ENCODE measurements around the gene PITPNB. TPM values are rescaled to one million over a fixed set of nuclear protein-coding genes. Genes with fewer than 3 reads are reported as not detected.

PITPNB gene
- total RNA-seq, 1 experiment from 2014 or later: 20.8 TPM

DNA sequence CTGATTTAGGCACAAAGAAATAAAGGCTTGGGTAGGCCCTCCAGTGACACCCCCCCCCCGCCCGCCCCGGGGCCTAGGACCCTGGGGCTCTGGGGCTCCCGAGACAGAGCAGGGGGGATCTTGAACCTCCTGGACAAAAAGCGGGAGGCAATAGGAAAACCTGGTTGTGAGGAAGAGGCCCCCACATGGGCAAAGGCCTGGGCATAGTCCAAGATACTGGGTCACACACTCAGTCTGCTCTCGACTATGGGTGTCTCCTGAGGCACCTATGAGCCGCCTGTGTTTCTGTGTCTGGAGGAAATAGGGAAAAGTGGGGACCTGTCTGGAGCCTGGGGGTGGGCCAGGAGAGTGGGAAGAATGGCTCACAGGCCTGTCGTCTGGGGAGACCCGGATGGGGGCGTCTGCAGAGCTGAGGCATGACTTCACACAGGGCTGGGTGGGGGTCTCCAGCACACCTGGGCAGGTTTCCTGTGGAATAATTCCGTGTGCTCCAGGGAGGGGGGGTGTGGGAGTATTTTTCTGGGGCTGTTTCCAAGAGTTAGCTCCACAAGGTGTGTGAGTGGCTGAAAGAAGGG lies 115.1 kb downstream of the PITPNB start:
- in situ Hi-C loops (cut with HindIII; ENCODE audit: low pct_unique_long_range_greater_than_20kb, low sequenced_read_pairs): no loop called here
- DNase-seq (ENCODE audit: low read depth, low spot score): no peak

DNA sequence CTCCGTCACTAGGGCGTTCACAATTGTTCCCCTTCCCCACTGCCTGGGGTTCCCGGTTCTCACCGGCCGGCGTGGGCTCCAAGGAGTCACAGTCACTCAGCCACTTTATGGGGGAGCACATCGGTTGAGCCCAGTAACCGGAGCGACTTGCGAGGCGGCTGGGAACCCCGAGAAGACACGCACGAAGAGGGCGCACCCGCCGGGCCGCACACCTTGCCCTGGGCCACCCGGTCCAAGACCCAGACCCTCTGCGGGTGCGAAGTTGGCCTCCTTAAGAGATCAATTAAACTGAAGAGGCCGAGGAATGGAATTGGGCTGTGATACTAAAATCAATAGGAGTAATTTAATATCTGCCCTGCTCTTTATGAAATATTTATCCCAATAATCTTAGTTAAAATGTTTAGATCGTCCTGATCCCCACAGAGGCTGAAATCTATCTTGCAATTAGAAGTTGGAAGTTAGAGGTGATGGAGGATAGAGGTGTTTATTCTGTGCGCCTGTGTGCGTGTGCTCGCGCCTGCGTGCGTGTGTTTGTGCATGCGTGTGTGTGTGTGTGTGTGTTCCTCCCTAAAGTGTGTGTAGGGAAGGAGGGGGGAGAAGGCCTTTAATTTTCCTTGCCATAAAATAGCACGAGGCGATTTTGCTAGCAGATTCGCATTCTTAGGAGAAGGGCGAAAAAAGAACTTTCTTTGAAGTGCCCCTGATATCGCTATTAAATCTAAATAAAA lies 116.5 kb downstream of the PITPNB start:
- in situ Hi-C loops (cut with HindIII; ENCODE audit: low pct_unique_long_range_greater_than_20kb, low sequenced_read_pairs): no loop called here
- DNase-seq (ENCODE audit: low read depth, low spot score): no peak

Small RNAs within 50 kb of the gene (small RNA-seq; reads per million reads assigned to genes)
- 0 to 0.24 reads per million in 2 experiments for gene MIR3199-1
- 0 reads per million in 2 experiments for gene RF02198

Other genes with a start within 250 kb of the PITPNB start
- 0.16 and 0.24 TPM in 2 replicates for gene MN1, start 117.5 kb downstream of the PITPNB start, total RNA-seq (2014; rRNA removed; shearing (Covaris generic))